ENCODE data around the gene SLC5A2.
"Not testable (repeated sequence)": the region's sequence is repeated elsewhere in the genome, so short reads cannot be mapped to it uniquely, and the experiment has no call there.

Gene SLC5A2

DNA sequence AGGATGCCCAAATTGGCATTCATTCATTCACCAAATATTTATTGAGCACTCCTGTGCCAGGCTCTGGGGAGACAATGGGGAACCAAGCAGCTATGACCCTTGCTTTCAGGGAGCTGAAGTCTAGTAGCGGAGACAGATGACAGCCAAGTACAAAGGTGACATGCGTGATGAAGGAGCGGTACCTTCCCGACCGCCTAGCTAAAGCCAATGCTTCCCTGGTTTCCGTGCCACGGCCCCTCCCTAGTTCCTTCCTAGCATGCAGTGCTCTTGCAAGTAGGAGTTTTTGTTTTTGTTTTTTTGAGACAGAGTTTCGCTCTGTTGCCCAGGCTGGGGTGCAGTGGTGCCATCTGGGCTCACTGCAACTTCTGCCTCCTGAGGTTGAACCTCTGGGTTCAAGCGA is 3.2 kb upstream of the SLC5A2 start:
- no peak for DNase-seq (ENCODE audit: low read depth)
- TF ChIP-seq, protein P1, sequence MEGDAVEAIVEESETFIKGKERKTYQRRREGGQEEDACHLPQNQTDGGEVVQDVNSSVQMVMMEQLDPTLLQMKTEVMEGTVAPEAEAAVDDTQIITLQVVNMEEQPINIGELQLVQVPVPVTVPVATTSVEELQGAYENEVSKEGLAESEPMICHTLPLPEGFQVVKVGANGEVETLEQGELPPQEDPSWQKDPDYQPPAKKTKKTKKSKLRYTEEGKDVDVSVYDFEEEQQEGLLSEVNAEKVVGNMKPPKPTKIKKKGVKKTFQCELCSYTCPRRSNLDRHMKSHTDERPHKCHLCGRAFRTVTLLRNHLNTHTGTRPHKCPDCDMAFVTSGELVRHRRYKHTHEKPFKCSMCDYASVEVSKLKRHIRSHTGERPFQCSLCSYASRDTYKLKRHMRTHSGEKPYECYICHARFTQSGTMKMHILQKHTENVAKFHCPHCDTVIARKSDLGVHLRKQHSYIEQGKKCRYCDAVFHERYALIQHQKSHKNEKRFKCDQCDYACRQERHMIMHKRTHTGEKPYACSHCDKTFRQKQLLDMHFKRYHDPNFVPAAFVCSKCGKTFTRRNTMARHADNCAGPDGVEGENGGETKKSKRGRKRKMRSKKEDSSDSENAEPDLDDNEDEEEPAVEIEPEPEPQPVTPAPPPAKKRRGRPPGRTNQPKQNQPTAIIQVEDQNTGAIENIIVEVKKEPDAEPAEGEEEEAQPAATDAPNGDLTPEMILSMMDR (IDR thresholded peaks at IDR 0.05; ENCODE audit: control insufficient read depth, extremely low read depth, insufficient read depth): no peak

DNA sequence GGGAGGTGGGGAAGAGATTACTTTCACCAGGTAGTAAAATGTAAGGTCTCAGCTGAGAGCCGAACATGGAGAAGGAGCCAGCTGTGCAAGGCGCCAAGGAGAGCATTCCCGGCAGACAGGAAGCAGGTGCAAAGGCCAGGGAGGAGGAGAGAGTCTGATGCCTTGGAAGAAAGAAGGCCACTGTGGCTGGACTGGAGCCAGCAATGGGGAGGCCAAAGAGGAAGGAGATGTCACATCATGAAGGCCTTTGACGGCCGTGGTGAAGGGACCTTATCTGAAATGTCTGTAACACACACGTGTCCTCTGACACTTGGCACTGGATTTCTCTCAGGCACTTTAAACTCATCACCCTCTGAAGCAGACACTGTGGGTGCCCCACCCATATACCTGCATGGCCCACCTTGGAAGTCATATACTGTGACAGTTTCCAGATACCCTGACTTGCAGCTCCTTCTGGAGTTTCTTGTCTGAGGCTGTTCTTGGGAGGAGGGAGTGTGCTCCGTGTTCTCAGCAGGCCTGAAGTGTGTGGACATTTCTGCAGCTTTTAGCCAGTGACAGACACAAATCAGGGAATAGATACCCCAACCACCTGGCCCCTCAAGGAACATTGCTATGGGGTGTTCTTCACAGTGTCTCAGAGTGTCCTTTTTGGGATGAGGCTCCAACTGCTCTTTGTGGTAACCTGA is 1.9 kb upstream of the SLC5A2 start:
- DNase-seq (ENCODE audit: low read depth): no peak
- H3K4me3 ChIP-seq (ENCODE audit: low read depth, low read length): no peak overlapping the region
- TF ChIP-seq, protein P1 (IDR thresholded peaks at IDR 0.05; ENCODE audit: control insufficient read depth, extremely low read depth, insufficient read depth): no peak

More for the DNA sequence above, 3.2 kb upstream of the SLC5A2 start:
- no peak overlapping the region for H3K4me3 ChIP-seq (ENCODE audit: low read depth, low read length)

DNA sequence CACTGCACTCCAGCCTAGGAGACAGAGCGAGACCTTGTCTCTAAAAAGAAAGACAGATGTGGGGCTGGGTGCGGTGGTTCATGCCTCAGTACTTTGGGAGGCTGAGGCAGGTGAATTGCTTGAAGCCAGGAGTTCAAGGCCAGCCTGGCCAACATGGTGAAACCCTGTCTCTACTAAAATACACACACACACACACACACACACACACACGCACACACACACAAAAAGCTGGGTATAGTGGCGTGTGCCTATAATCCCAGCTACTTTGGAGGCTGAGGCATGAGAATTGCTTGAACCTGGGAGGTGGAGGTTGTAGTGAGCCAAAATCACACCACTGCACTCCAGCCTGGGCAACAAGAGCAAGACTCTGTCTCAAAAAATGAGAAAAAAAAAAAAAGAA is 1.1 kb downstream of the SLC5A2 start:
- not testable (repeated sequence) for DNase-seq (ENCODE audit: low read depth); H3K4me3 ChIP-seq (ENCODE audit: low read depth, low read length)

DNA sequence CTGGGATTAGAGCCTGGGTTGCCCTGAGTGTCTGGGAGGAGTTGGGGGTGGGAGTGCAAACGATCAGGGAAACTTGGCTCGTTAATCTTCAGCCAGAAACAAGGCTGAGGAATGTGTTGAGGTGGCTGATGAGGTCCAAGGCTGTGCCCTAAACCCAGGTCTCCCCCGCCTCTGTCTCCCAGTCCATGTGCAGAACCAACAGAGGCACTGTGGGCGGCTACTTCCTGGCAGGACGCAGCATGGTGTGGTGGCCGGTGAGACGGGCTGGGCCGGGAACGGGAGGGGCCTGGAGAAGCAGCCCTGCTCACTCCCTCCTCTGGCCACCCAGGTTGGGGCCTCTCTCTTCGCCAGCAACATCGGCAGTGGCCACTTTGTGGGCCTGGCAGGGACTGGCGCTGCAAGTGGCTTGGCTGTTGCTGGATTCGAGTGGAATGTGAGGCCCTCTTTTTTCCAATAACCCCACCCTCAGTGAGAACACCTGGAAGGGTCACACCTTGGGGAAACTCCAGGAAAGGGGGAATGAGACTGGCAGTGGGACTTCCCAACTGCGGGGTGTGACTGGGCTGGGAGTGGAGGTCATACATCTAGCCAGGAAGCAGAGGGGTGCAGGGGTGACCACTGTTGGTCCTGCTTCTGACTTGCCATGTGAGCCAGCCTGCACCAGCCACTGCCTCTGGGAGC is 1.7 kb downstream of the SLC5A2 start:
- no peak for DNase-seq (ENCODE audit: low read depth)
- no peak overlapping the region for H3K4me3 ChIP-seq (ENCODE audit: low read depth, low read length)
- TF ChIP-seq, protein P1 (IDR thresholded peaks at IDR 0.05; ENCODE audit: control insufficient read depth, extremely low read depth, insufficient read depth): no peak

DNA sequence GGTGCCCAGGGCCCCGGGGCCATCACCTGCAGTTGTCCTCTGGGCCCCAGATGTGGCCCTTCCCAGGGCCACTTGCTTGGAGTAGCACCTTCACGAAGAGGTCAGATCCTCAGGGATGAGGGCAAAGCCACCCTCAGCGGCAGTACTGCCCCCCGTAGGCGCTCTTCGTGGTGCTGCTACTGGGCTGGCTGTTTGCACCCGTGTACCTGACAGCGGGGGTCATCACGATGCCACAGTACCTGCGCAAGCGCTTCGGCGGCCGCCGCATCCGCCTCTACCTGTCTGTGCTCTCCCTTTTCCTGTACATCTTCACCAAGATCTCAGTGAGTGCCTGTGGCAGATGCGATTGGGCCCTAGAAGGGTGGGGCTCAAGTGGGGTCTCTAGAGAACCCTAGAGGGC is 2.6 kb downstream of the SLC5A2 start:
- no peak overlapping the region for H3K4me3 ChIP-seq (ENCODE audit: low read depth, low read length)
- TF ChIP-seq, protein P1 (IDR thresholded peaks at IDR 0.05; ENCODE audit: control insufficient read depth, extremely low read depth, insufficient read depth): no peak
- DNase-seq (ENCODE audit: low read depth): no peak

DNA sequence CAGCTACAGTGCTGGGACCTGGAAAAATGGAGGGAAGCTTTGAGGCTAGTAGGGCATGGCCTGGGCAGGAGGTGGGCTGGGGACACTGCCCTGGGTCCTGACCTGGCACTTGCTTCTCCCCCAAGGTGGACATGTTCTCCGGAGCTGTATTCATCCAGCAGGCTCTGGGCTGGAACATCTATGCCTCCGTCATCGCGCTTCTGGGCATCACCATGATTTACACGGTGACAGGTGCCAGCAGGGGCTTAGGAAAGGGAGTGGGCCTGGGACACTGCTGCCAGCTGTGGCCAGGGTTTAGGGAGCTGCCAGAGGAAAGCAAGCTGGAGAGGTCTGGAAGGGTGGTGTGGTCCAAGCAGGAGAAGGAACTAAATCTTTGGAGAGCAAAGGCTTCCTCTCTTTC is 3.1 kb downstream of the SLC5A2 start:
- no peak overlapping the region for H3K4me3 ChIP-seq (ENCODE audit: low read depth, low read length)
- no peak for DNase-seq (ENCODE audit: low read depth)
- TF ChIP-seq, protein P1 (IDR thresholded peaks at IDR 0.05; ENCODE audit: control insufficient read depth, extremely low read depth, insufficient read depth): no peak

DNA sequence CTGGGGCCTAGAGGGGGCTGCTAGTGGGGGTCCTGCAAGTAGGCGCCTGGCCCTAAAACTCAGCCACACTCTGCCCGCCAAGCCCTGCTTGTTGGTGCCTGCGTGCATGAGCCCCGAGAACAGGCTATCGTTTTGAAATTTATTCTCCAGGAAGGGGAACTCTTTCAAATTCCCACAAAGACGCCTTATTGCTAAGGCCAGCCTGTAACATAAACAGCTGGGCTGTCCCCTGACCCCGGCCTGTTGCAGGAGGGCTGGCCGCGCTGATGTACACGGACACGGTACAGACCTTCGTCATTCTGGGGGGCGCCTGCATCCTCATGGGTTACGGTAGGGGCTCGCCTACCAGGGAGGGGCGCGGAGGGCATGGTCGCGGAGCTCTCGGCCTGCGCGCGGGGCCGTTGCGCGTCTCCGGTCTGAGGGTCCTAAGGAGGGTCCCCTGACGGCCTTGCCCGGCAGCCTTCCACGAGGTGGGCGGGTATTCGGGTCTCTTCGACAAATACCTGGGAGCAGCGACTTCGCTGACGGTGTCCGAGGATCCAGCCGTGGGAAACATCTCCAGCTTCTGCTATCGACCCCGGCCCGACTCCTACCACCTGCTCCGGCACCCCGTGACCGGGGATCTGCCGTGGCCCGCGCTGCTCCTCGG is 4.3 kb downstream of the SLC5A2 start:
- DNase-seq (ENCODE audit: low read depth): no peak
- H3K4me3 ChIP-seq (ENCODE audit: low read depth, low read length): peak overlapping the region; percentile 49
- TF ChIP-seq, protein P1 (IDR thresholded peaks at IDR 0.05; ENCODE audit: control insufficient read depth, extremely low read depth, insufficient read depth): no peak

All from LNCaP clone FGC (cell line).